Suppressor macrophage (primary cell): Measurements from ENCODE around the gene CRACR2B.

Experiments used
- DNase-seq, 4 experiments: peaks; one replicate each; pipeline ENCODE4 v3.0.0-alpha.2; 2020 to 2022

Gene CRACR2B

GRCh38 chr11:794766-795633, 32.7 kb upstream of the CRACR2B start:
- DNase-seq: no peak

GRCh38 chr11:795634-796564, 31.8 kb upstream of the CRACR2B start:
- DNase-seq: peak; percentile 85 to 93 (median 92)

- DNase-seq: no peak
These were observed 31.0 kb upstream of the CRACR2B start for GRCh38 chr11:796565-797295.

- DNase-seq: peak; percentile 63 to 85 (median 74)
These were observed 30.2 kb upstream of the CRACR2B start for GRCh38 chr11:797296-798092.

GRCh38 chr11:798093-798713, 29.5 kb upstream of the CRACR2B start, which contains the start of gene SLC25A22:
TSS of gene SLC25A22 (minus strand) at chr11:798281. CDS start at chr11:795006, 3,275 bp downstream.
- peak; percentile 85 to 96 (median 90) for DNase-seq

GRCh38 chr11:799641-800316, 27.9 kb upstream of the CRACR2B start:
- DNase-seq: no peak

GRCh38 chr11:800473-800872, 27.2 kb upstream of the CRACR2B start:
- DNase-seq: no peak

GRCh38 chr11:801097-801780, 26.5 kb upstream of the CRACR2B start:
- no peak for DNase-seq

GRCh38 chr11:802018-802617, 25.6 kb upstream of the CRACR2B start:
- no peak for DNase-seq

GRCh38 chr11:802693-803466, 24.8 kb upstream of the CRACR2B start:
- DNase-seq: no peak

GRCh38 chr11:803467-803742, 24.3 kb upstream of the CRACR2B start:
- no peak for DNase-seq

GRCh38 chr11:803770-804598, 23.7 kb upstream of the CRACR2B start:
- peak in 1 of 4 experiments; percentile 23 for DNase-seq

- no peak for DNase-seq
These were observed 23.1 kb upstream of the CRACR2B start for GRCh38 chr11:804599-804964.

- DNase-seq: no peak
These were observed 19.1 kb upstream of the CRACR2B start for GRCh38 chr11:808427-809286.

GRCh38 chr11:809287-810039, 18.3 kb upstream of the CRACR2B start, which contains the start of gene RPLP2:
TSS of gene RPLP2 (plus strand) at chr11:809967. CDS start at chr11:810235, 268 bp downstream.
- DNase-seq: peak; percentile 99

- DNase-seq: peak in 2 of 4 experiments; percentile 40 to 59
These were observed 17.6 kb upstream of the CRACR2B start for GRCh38 chr11:810040-810567.
